BLaER1 treated with 17β-estradiol and CSF1 and Interleukin-3, amounts not matched to agents 10 nM and 100 nM (cell line): Measurements from ENCODE around the gene IFIT1.
"Not testable (repeated sequence)": the region's sequence is repeated elsewhere in the genome, so short reads cannot be mapped to it uniquely, and the experiment has no call there.

Experiments used
- H3K27ac ChIP-seq, 11 experiments: shearing (Covaris generic); formaldehyde crosslinking; 2 replicates each; pipeline ENCODE4 v1.8.1; 2022
- H3K27me3 ChIP-seq, 11 experiments: shearing (Covaris generic); formaldehyde crosslinking; 2 replicates each; pipeline ENCODE4 v1.8.1; 2022
- H3K36me3 ChIP-seq, 11 experiments: shearing (Covaris generic); formaldehyde crosslinking; 2 replicates each; pipeline ENCODE4 v1.8.1; 2022
- H3K4me1 ChIP-seq, 10 experiments: shearing (Covaris generic); formaldehyde crosslinking; 2 replicates each; pipeline ENCODE4 v1.8.1; 2022
- H3K4me2 ChIP-seq, 11 experiments: shearing (Covaris generic); formaldehyde crosslinking; 2 replicates each; pipeline ENCODE4 v1.8.1; 2022
- H3K4me3 ChIP-seq, 10 experiments: shearing (Covaris generic); formaldehyde crosslinking; 2 replicates each; pipeline ENCODE4 v1.8.1; 2022
- H3K9ac ChIP-seq, 11 experiments: shearing (Covaris generic); formaldehyde crosslinking; 2 replicates each; pipeline ENCODE4 v1.8.1; 2022
- H3K9me3 ChIP-seq, 11 experiments: shearing (Covaris generic); formaldehyde crosslinking; replicated peaks in 1 of 11; 2 replicates each; pipeline ENCODE4 v1.8.1; 2022
- H4K20me1 ChIP-seq, 11 experiments: shearing (Covaris generic); formaldehyde crosslinking; 2 replicates each; pipeline ENCODE4 v1.8.1; 2022
- Cebpa-rat ChIP-seq, 11 experiments: shearing (Covaris generic); IDR thresholded peaks; 2 replicates each; pipeline ENCODE4 v1.8.1; 2022

The IFIT1 gene

GRCh38 chr10:89389254-89389653, 3.2 kb upstream of the IFIT1 start:
- H3K9me3 ChIP-seq, result no peaks in the 10 kb centered on the region
- no peak overlapping the region for H3K4me2 ChIP-seq
- peaks cover 47 to 84% (median 59%) of the 10 kb centered on the region in 10 experiments for H3K4me1 ChIP-seq
- no peak overlapping the region for H3K9ac ChIP-seq
- no peaks in the 10 kb centered on the region for H3K27me3 ChIP-seq
- no peak for TF ChIP-seq Cebpa-rat (IDR thresholded peaks at IDR 0.05)
- H3K4me3 ChIP-seq, result no peak overlapping the region
- H3K27ac ChIP-seq, result no peak overlapping the region
- no peaks in the 10 kb centered on the region for H3K36me3 ChIP-seq
- H4K20me1 ChIP-seq, result no peaks in the 10 kb centered on the region

GRCh38 chr10:89390476-89391225, 1.8 kb upstream of the IFIT1 start:
- H3K27ac ChIP-seq, result peak overlapping the region in 6 of 11 experiments; percentile 77 to 79 (median 78); a peak in 6 of 22 replicates
- H3K9me3 ChIP-seq, result peaks cover 0 to 1% (median 0%) of the 10 kb centered on the region in 11 experiments; a peak in 1 of 22 replicates
- H3K4me2 ChIP-seq, result peak overlapping the region in 10 of 11 experiments; percentile 12 to 96 (median 88); a peak in 15 of 22 replicates
- H3K27me3 ChIP-seq, result no peaks in the 10 kb centered on the region
- 0 out of 22 replicates have a peak overlapping the region, but pooled peaks of 1 of the 11 experiments have one; percentile 11 for H3K9ac ChIP-seq
- no peak overlapping the region for H3K4me3 ChIP-seq
- peaks cover 34 to 74% (median 51%) of the 10 kb centered on the region in 10 experiments for H3K4me1 ChIP-seq
- H4K20me1 ChIP-seq, result no peaks in the 10 kb centered on the region
- H3K36me3 ChIP-seq, result 0 out of 22 replicates have a peak, but pooled peaks cover 0 to 3% (median 0%) of the 10 kb centered on the region in 11 experiments
- no peak for TF ChIP-seq Cebpa-rat (IDR thresholded peaks at IDR 0.05)

GRCh38 chr10:89391226-89391576, 1.2 kb upstream of the IFIT1 start:
- peaks cover 34 to 69% (median 45%) of the 10 kb centered on the region in 10 experiments for H3K4me1 ChIP-seq
- peak overlapping the region in 7 of 11 experiments; percentile 77 to 81 (median 79); a peak in 13 of 22 replicates for H3K27ac ChIP-seq
- not testable (repeated sequence) for H3K27me3 ChIP-seq, H3K36me3 ChIP-seq, H3K9me3 ChIP-seq, H4K20me1 ChIP-seq, H3K4me3 ChIP-seq
- H3K9ac ChIP-seq, result peak overlapping the region in 2 of 11 experiments; percentile 11 to 71; a peak in 1 of 22 replicates
- H3K4me2 ChIP-seq, result peak overlapping the region; percentile 75 to 96 (median 89)

- Histone ChIP-seq H4K20me1 (no peaks in the 10 kb centered on the region), H3K4me1 (peaks cover 34 to 57% (median 42%) of the 10 kb centered on the region in 10 experiments), H3K27me3 (no peaks in the 10 kb centered on the region), H3K4me2 (peak overlapping the region; percentile 75 to 96 (median 89)), H3K36me3 (peaks cover 0 to 7% (median 0%) of the 10 kb centered on the region in 11 experiments; a peak in 1 of 22 replicates), H3K4me3 (peak overlapping the region; percentile 54 to 72 (median 60)), H3K27ac (peak overlapping the region in 10 of 11 experiments; percentile 35 to 81 (median 78); a peak in 19 of 22 replicates), H3K9ac (peak overlapping the region; percentile 44 to 75 (median 66); a peak in 21 of 22 replicates), H3K9me3 (peaks cover 0 to 10% (median 1%) of the 10 kb centered on the region in 11 experiments; a peak in 4 of 22 replicates)
- TF ChIP-seq Cebpa-rat (IDR thresholded peaks at IDR 0.05), result peak in 8 of 11 experiments; percentile 40 to 89 (median 80); a peak in 14 of 22 replicates
These were observed 551 bp downstream of the IFIT1 start for GRCh38 chr10:89392974-89393373.

GRCh38 chr10:89393898-89394297, 1.5 kb downstream of the IFIT1 start:
- Histone ChIP-seq H3K9me3 (peaks cover 0 to 13% (median 6%) of the 10 kb centered on the region in 11 experiments; a peak in 5 of 22 replicates), H3K27me3 (no peaks in the 10 kb centered on the region), H4K20me1 (no peaks in the 10 kb centered on the region), H3K4me3 (peak overlapping the region in 7 of 10 experiments; percentile 54 to 72 (median 59); a peak in 9 of 20 replicates), H3K4me2 (peak overlapping the region; percentile 75 to 96 (median 89); a peak in 21 of 22 replicates), H3K27ac (peak overlapping the region in 8 of 11 experiments; percentile 68 to 81 (median 78); a peak in 14 of 22 replicates), H3K36me3 (peaks cover 0 to 7% (median 0%) of the 10 kb centered on the region in 11 experiments; a peak in 1 of 22 replicates), H3K9ac (peak overlapping the region in 3 of 11 experiments; percentile 60 to 75 (median 64); a peak in 3 of 22 replicates), H3K4me1 (peaks cover 34 to 57% (median 42%) of the 10 kb centered on the region in 10 experiments)
- TF ChIP-seq Cebpa-rat (IDR thresholded peaks at IDR 0.05), result no peak

GRCh38 chr10:89395141-89395540, 2.7 kb downstream of the IFIT1 start:
- Histone ChIP-seq H3K9ac (no peak overlapping the region), H3K4me1 (peaks cover 34 to 46% (median 38%) of the 10 kb centered on the region in 10 experiments), H3K36me3 (peaks cover 0 to 7% (median 0%) of the 10 kb centered on the region in 11 experiments; a peak in 1 of 22 replicates), H3K27ac (no peak overlapping the region), H3K4me3 (no peak overlapping the region), H3K4me2 (peak overlapping the region in 2 of 11 experiments; percentile 33 to 48; a peak in 1 of 22 replicates), H3K27me3 (no peaks in the 10 kb centered on the region), H4K20me1 (no peaks in the 10 kb centered on the region), H3K9me3 (peaks cover 0 to 13% (median 6%) of the 10 kb centered on the region in 11 experiments; a peak in 5 of 22 replicates)
- TF ChIP-seq Cebpa-rat (IDR thresholded peaks at IDR 0.05), result no peak

- Histone ChIP-seq H3K4me2 (no peak overlapping the region), H3K27me3 (no peaks in the 10 kb centered on the region), H4K20me1 (no peaks in the 10 kb centered on the region), H3K36me3 (peaks cover 0 to 17% (median 11%) of the 10 kb centered on the region in 11 experiments; a peak in 12 of 22 replicates), H3K27ac (no peak overlapping the region), H3K9ac (no peak overlapping the region), H3K9me3 (peaks cover 0 to 13% (median 6%) of the 10 kb centered on the region in 11 experiments; a peak in 5 of 22 replicates), H3K4me3 (no peak overlapping the region), H3K4me1 (peaks cover 9 to 18% (median 12%) of the 10 kb centered on the region in 10 experiments)
- no peak for TF ChIP-seq Cebpa-rat (IDR thresholded peaks at IDR 0.05)
These were observed 5.8 kb downstream of the IFIT1 start for GRCh38 chr10:89398003-89398749.

GRCh38 chr10:89399956-89400355, 7.5 kb downstream of the IFIT1 start:
- Histone ChIP-seq H3K4me1 (peaks cover 0 to 3% (median 0%) of the 10 kb centered on the region in 10 experiments; a peak in 1 of 20 replicates), H3K4me2 (no peak overlapping the region)

More at GRCh38 chr10:89399956-89400355, 7.5 kb downstream of the IFIT1 start:
- no peaks in the 10 kb centered on the region for H3K27me3 ChIP-seq
- H3K27ac ChIP-seq, result no peak overlapping the region
- H3K4me3 ChIP-seq, result no peak overlapping the region
- no peak overlapping the region for H3K9ac ChIP-seq
- H4K20me1 ChIP-seq, result no peaks in the 10 kb centered on the region
- peaks cover 0 to 32% (median 14%) of the 10 kb centered on the region in 11 experiments; a peak in 12 of 22 replicates for H3K36me3 ChIP-seq
- no peak for TF ChIP-seq Cebpa-rat (IDR thresholded peaks at IDR 0.05)
- H3K9me3 ChIP-seq, result peaks cover 0 to 13% (median 6%) of the 10 kb centered on the region in 11 experiments; a peak in 5 of 22 replicates
